ENCODE measurements around the gene NALCN.

NALCN gene

DNA sequence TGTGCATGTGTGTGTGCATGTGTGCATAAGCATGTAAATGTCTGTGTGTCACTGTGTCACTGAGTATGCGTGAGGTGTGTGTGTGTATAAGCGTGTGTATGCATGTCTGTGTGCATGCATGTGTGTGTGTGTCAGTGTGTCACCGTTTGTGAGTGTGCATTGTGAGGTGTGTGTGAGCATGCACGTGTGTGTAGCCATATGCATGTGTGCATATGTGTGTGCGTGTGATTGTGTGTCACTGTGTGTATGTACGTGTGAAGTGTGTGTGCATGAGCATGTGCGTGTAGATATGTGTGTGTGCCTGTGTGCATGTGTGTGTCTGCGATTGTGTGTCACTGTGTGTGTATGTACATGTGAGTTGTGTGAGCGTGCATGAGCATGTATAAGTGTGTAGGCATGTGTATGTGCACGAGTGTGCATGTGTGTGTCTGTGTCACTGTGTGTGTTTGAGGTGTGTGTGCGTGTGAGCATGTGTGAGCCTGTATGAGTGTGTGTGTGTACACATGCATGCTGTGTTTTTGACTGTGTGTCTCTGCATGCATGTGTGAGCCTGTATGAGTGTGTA, 144.5 kb downstream of the NALCN start:
- TF ChIP-seq, protein P1, sequence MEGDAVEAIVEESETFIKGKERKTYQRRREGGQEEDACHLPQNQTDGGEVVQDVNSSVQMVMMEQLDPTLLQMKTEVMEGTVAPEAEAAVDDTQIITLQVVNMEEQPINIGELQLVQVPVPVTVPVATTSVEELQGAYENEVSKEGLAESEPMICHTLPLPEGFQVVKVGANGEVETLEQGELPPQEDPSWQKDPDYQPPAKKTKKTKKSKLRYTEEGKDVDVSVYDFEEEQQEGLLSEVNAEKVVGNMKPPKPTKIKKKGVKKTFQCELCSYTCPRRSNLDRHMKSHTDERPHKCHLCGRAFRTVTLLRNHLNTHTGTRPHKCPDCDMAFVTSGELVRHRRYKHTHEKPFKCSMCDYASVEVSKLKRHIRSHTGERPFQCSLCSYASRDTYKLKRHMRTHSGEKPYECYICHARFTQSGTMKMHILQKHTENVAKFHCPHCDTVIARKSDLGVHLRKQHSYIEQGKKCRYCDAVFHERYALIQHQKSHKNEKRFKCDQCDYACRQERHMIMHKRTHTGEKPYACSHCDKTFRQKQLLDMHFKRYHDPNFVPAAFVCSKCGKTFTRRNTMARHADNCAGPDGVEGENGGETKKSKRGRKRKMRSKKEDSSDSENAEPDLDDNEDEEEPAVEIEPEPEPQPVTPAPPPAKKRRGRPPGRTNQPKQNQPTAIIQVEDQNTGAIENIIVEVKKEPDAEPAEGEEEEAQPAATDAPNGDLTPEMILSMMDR (IDR thresholded peaks at IDR 0.05; ENCODE audit: unreplicated experiment in 3 of 3): no peak
- Mint-ChIP-seq H3K27me3 (ENCODE audit: low read depth) (no peaks in the 10 kb centered on the region), H3K27ac (no peak overlapping the region), H3K4me3 (no peak overlapping the region), H3K9me3 (no peaks in the 10 kb centered on the region), H3K36me3 (ENCODE audit: low read depth) (no peaks in the 10 kb centered on the region), H3K4me1 (no peaks in the 10 kb centered on the region)

DNA sequence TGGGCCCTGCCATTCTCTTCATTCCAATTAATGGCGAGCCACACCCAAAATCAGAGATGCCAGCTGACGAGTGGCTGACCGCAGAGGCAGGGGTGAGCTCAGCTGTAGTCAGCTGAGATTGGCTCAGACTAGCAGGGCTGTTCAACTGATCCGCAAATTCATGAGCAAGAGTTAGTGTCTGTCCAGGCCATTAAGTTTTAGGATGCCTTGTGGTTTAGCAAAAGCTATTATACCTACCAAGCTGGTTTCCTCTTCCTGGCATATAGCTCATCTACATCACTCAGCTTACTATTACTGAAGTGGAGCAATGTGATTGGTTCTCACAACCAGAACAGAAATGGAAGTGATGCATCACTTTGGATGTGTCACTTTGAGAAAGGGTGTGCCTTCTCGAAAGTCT, 148.7 kb downstream of the NALCN start:
- no peak overlapping the region for H3K4me3 Mint-ChIP-seq
- H3K36me3 Mint-ChIP-seq (ENCODE audit: low read depth): no peaks in the 10 kb centered on the region
- TF ChIP-seq, protein P1 (IDR thresholded peaks at IDR 0.05; ENCODE audit: unreplicated experiment in 3 of 3): no peak
- no peak overlapping the region for H3K27ac Mint-ChIP-seq
- H3K27me3 Mint-ChIP-seq (ENCODE audit: low read depth): no peaks in the 10 kb centered on the region
- no peaks in the 10 kb centered on the region for H3K4me1 Mint-ChIP-seq
- H3K9me3 Mint-ChIP-seq: no peaks in the 10 kb centered on the region

DNA sequence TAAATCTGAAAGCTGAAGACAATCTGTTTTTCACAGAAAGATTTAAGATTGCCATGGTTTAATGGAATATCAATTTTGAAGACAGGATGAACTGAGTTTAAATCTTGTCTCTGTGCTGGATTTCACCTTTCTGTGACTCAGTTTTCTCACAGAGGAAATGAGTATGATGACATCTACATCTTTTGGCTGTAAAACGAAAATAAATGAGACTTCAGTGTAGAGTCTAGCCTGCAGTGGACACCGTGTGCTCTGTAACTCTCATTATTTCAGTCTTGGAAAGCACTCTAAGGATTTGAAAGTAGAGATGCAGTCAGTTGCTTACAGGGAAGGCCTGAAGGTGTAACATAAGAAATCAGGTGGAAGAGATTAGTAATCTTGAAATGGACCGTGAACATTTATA, 150.4 kb downstream of the NALCN start:
- Mint-ChIP-seq H3K27me3 (ENCODE audit: low read depth) (no peaks in the 10 kb centered on the region), H3K27ac (no peak overlapping the region), H3K36me3 (ENCODE audit: low read depth) (no peaks in the 10 kb centered on the region), H3K4me1 (no peaks in the 10 kb centered on the region), H3K4me3 (no peak overlapping the region), H3K9me3 (no peaks in the 10 kb centered on the region)
- TF ChIP-seq, protein P1 (IDR thresholded peaks at IDR 0.05; ENCODE audit: unreplicated experiment in 3 of 3): no peak

DNA sequence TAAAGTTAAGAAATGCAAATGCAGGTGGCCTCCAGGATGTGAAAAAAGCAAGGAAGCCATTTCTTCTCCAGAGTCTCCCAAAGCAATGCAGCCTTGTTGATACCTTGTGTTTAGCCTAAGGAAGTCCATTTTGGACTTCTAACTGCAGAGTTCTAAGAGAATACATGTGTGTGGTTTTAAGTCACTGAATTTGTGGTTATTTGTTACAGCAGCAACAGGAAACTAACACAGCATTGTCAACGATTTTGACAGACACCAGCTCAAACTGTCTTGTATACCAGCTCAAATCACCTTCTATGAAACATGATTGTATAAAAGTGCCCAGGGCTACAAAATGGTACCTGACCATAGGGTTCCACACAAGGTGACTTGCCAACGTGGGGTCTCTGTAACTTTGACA, 151.4 kb downstream of the NALCN start:
- no peaks in the 10 kb centered on the region for H3K9me3 Mint-ChIP-seq
- H3K27me3 Mint-ChIP-seq (ENCODE audit: low read depth): no peaks in the 10 kb centered on the region
- H3K36me3 Mint-ChIP-seq (ENCODE audit: low read depth): no peaks in the 10 kb centered on the region
- TF ChIP-seq, protein P1 (IDR thresholded peaks at IDR 0.05; ENCODE audit: unreplicated experiment in 3 of 3): no peak
- no peak overlapping the region for H3K4me3 Mint-ChIP-seq
- no peaks in the 10 kb centered on the region for H3K4me1 Mint-ChIP-seq
- no peak overlapping the region for H3K27ac Mint-ChIP-seq

DNA sequence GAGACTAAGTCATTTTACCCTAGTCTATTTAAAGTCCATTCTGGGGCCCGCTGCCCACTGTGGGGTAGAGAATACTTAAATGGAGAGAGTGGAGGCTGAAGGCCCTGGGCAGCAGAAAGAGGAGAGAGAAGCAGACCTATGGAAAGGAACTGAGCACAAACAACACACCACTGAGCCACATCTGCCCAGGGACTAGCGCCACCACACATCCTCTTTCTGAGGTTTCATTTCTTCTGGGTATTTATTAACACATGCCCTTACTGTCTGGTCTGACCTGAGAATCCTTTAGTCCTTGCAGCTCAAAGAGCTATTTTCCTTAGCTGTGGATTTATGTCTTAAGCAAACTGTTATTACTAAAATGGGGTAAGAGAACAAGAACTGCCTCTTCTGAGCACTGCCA, 154.0 kb downstream of the NALCN start:
- no peak overlapping the region for H3K27ac Mint-ChIP-seq
- H3K4me3 Mint-ChIP-seq: no peak overlapping the region
- no peaks in the 10 kb centered on the region for H3K36me3 Mint-ChIP-seq (ENCODE audit: low read depth)
- H3K27me3 Mint-ChIP-seq (ENCODE audit: low read depth): no peaks in the 10 kb centered on the region
- no peaks in the 10 kb centered on the region for H3K9me3 Mint-ChIP-seq
- no peaks in the 10 kb centered on the region for H3K4me1 Mint-ChIP-seq
- TF ChIP-seq, protein P1 (IDR thresholded peaks at IDR 0.05; ENCODE audit: unreplicated experiment in 3 of 3): no peak

DNA sequence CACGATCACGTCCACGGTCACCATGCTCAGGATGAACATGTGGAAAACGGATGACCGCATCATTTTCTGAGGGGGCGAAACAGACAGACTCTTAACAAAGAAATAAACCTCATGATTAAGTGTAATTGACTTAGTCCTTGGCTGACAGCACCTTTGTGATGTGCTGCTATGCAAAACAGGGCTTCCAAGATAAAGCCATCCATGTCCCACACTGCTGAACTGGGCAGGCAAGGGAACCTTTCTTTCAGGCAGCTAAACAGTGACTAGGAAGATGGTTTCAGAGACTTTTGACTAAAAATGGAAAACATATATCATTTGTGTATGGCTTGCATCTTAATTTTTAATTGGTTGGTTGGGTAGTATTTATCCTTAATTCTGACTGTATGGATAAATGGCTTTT, 157.8 kb downstream of the NALCN start:
- Mint-ChIP-seq H3K36me3 (ENCODE audit: low read depth) (no peaks in the 10 kb centered on the region), H3K27ac (no peak overlapping the region)

More for the DNA sequence above, 157.8 kb downstream of the NALCN start:
- TF ChIP-seq, protein P1 (IDR thresholded peaks at IDR 0.05; ENCODE audit: unreplicated experiment in 3 of 3): no peak
- Mint-ChIP-seq H3K4me3 (no peak overlapping the region), H3K9me3 (no peaks in the 10 kb centered on the region), H3K4me1 (no peaks in the 10 kb centered on the region), H3K27me3 (ENCODE audit: low read depth) (no peaks in the 10 kb centered on the region)
